Measurements from ENCODE around the gene ARL2BP. TPM values are rescaled to one million over a fixed set of nuclear protein-coding genes. Genes with fewer than 3 reads are reported as not detected.

ARL2BP gene
- total and polyA plus RNA-seq, 10 of the 15 experiments (the other 5 are each of a cell fraction or from before 2014, with no cell fraction given) = 12.5 to 56.6 (median 29.7) TPM

GRCh38 chr16:57258910-57259475 lies 13.9 kb downstream of the ARL2BP start (continued):
- TF ChIP-seq, protein P1, sequence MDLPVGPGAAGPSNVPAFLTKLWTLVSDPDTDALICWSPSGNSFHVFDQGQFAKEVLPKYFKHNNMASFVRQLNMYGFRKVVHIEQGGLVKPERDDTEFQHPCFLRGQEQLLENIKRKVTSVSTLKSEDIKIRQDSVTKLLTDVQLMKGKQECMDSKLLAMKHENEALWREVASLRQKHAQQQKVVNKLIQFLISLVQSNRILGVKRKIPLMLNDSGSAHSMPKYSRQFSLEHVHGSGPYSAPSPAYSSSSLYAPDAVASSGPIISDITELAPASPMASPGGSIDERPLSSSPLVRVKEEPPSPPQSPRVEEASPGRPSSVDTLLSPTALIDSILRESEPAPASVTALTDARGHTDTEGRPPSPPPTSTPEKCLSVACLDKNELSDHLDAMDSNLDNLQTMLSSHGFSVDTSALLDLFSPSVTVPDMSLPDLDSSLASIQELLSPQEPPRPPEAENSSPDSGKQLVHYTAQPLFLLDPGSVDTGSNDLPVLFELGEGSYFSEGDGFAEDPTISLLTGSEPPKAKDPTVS (IDR thresholded peaks at IDR 0.05; ENCODE audit: low read depth, low read length) = no peak
- no peak for TF ChIP-seq SMARCA5 (IDR thresholded peaks at IDR 0.05)
- no peak for TF ChIP-seq NR2F1 (conservative IDR thresholded peaks at IDR 0.05)
- TF ChIP-seq STAT1 (conservative IDR thresholded peaks at IDR 0.05) = no peak
- TF ChIP-seq MYC (IDR thresholded peaks at IDR 0.05; ENCODE audit: insufficient read depth, insufficient read length, insufficient replicate concordance, low read length, severe bottlenecking) = no peak
- no peak for TF ChIP-seq ZNF274 (IDR thresholded peaks at IDR 0.05; ENCODE audit: insufficient read depth, insufficient read length)
- no peak for TF ChIP-seq ZBTB11 (CRISPR knock-in tag; IDR thresholded peaks at IDR 0.05)
- no peak for TF ChIP-seq CREB1 (IDR thresholded peaks at IDR 0.05; ENCODE audit: low read depth)
